HEK293 (cell line): ENCODE results near the gene PNISR.

ENCODE experiments used
- HOXC10 ChIP-seq: sonication (generic); formaldehyde crosslinking; IDR thresholded peaks from 2 replicates; pipeline ENCODE4 v1.8.1; 2023; ENCODE audit warnings: mild to moderate bottlenecking, missing genetic modification reagents
- KLF7 ChIP-seq: fragments of 450-650 bp; formaldehyde crosslinking; IDR thresholded peaks from 2 replicates; pipeline ENCODE4 v1.5.1; 2016; ENCODE audit warnings: missing biosample characterization, missing genetic modification characterization, borderline replicate concordance
- MZF1 ChIP-seq: fragments of 450-650 bp; formaldehyde crosslinking; IDR thresholded peaks from 2 replicates; pipeline ENCODE4 v1.5.1; 2017; ENCODE audit warnings: missing biosample characterization, missing genetic modification characterization, borderline replicate concordance
- OVOL3 ChIP-seq: fragments of 450-650 bp; formaldehyde crosslinking; IDR thresholded peaks from 2 replicates; pipeline ENCODE4 v1.5.1; 2016; ENCODE audit warnings: missing biosample characterization, missing genetic modification characterization
- PATZ1 ChIP-seq: fragments of 450-650 bp; formaldehyde crosslinking; IDR thresholded peaks from 2 replicates; pipeline ENCODE4 v1.5.1; 2016; ENCODE audit warnings: missing biosample characterization, missing genetic modification characterization
- SETDB1 ChIP-seq: IDR thresholded peaks from one replicate; pipeline ENCODE4 v1.6.1; 2017; ENCODE audit warnings: mild to moderate bottlenecking, low read length, moderate library complexity, mixed read lengths; ENCODE audit not compliant: insufficient read length
- ZBTB11 ChIP-seq: fragments of 450-650 bp; formaldehyde crosslinking; conservative IDR thresholded peaks from 2 replicates; pipeline ENCODE4 v1.5.1; 2016; ENCODE audit warnings: low read depth, missing biosample characterization, missing genetic modification characterization
- ZBTB8A ChIP-seq: fragments of 450-650 bp; formaldehyde crosslinking; IDR thresholded peaks from 2 replicates; pipeline ENCODE4 v1.5.1; 2016; ENCODE audit warnings: missing biosample characterization, missing genetic modification characterization
- ZNF121 ChIP-seq: fragments of 450-650 bp; formaldehyde crosslinking; IDR thresholded peaks from 2 replicates; pipeline ENCODE4 v1.5.1; 2016; ENCODE audit warnings: missing biosample characterization, missing genetic modification characterization
- ZNF138 ChIP-seq: fragments of 450-650 bp; formaldehyde crosslinking; IDR thresholded peaks from 2 replicates; pipeline ENCODE4 v1.5.1; 2016; ENCODE audit warnings: missing biosample characterization, missing genetic modification characterization, borderline replicate concordance
- ZNF18 ChIP-seq: fragments of 450-650 bp; formaldehyde crosslinking; IDR thresholded peaks from 2 replicates; pipeline ENCODE4 v1.5.1; 2016; ENCODE audit warnings: missing biosample characterization, missing genetic modification characterization
- ZNF19 ChIP-seq: fragments of 450-650 bp; formaldehyde crosslinking; IDR thresholded peaks from 2 replicates; pipeline ENCODE4; 2016; ENCODE audit warnings: missing biosample characterization, missing genetic modification characterization, low read depth
- ZNF202 ChIP-seq: fragments of 450-650 bp; formaldehyde crosslinking; IDR thresholded peaks from 2 replicates; pipeline ENCODE4 v1.5.1; 2016; ENCODE audit warnings: missing biosample characterization, missing genetic modification characterization, borderline replicate concordance
- ZNF266 ChIP-seq: fragments of 450-650 bp; formaldehyde crosslinking; IDR thresholded peaks from 2 replicates; pipeline ENCODE4 v1.5.1; 2016; ENCODE audit warnings: missing biosample characterization, missing genetic modification characterization, low read depth
- ZNF354C ChIP-seq: fragments of 450-650 bp; formaldehyde crosslinking; IDR thresholded peaks from 2 replicates; pipeline ENCODE4 v1.5.1; 2016; ENCODE audit warnings: missing biosample characterization, missing genetic modification characterization, low read depth, borderline replicate concordance
- ZNF37A ChIP-seq: fragments of 450-650 bp; IDR thresholded peaks from 2 replicates; pipeline ENCODE4 v1.5.1; 2018; ENCODE audit warnings: missing biosample characterization, missing genetic modification characterization
- ZNF391 ChIP-seq: fragments of 450-650 bp; formaldehyde crosslinking; IDR thresholded peaks from 2 replicates; pipeline ENCODE4 v1.5.1; 2016; ENCODE audit warnings: low read depth, missing biosample characterization, missing genetic modification characterization, borderline replicate concordance
- ZNF423 ChIP-seq: fragments of 450-650 bp; formaldehyde crosslinking; IDR thresholded peaks from 2 replicates; pipeline ENCODE4 v1.5.1; 2016; ENCODE audit warnings: missing biosample characterization, missing genetic modification characterization
- ZNF433 ChIP-seq: fragments of 450-650 bp; formaldehyde crosslinking; IDR thresholded peaks from 2 replicates; pipeline ENCODE4 v1.5.1; 2016; ENCODE audit warnings: missing biosample characterization, missing genetic modification characterization, low read depth
- ZNF529 ChIP-seq: fragments of 450-650 bp; formaldehyde crosslinking; IDR thresholded peaks from 2 replicates; pipeline ENCODE4 v1.5.1; 2017; ENCODE audit warnings: missing genetic modification characterization, missing biosample characterization; ENCODE audit not compliant: insufficient replicate concordance
- ZNF530 ChIP-seq: fragments of 450-650 bp; formaldehyde crosslinking; IDR thresholded peaks from 2 replicates; pipeline ENCODE4 v1.5.1; 2016; ENCODE audit warnings: low read depth, missing biosample characterization, missing genetic modification characterization
- ZNF555 ChIP-seq: fragments of 450-650 bp; formaldehyde crosslinking; conservative IDR thresholded peaks from 2 replicates; pipeline ENCODE4 v1.5.1; 2017; ENCODE audit warnings: missing biosample characterization, mild to moderate bottlenecking, missing genetic modification characterization, inconsistent platforms
- ZNF623 ChIP-seq: fragments of 450-650 bp; formaldehyde crosslinking; IDR thresholded peaks from 2 replicates; pipeline ENCODE4 v1.5.1; 2016; ENCODE audit warnings: missing biosample characterization, missing genetic modification characterization
- ZNF654 ChIP-seq: fragments of 450-650 bp; formaldehyde crosslinking; IDR thresholded peaks from 2 replicates; pipeline ENCODE4 v1.5.1; 2016; ENCODE audit warnings: low read depth, missing biosample characterization, missing genetic modification characterization
- ZNF664 ChIP-seq: fragments of 450-650 bp; formaldehyde crosslinking; IDR thresholded peaks from 2 replicates; pipeline ENCODE4 v1.5.1; 2016; ENCODE audit warnings: missing biosample characterization, missing genetic modification characterization
- ZNF768 ChIP-seq: fragments of 450-650 bp; formaldehyde crosslinking; IDR thresholded peaks from 2 replicates; pipeline ENCODE4 v1.5.1; 2018; ENCODE audit warnings: missing biosample characterization, mild to moderate bottlenecking, missing genetic modification characterization
- ZNF791 ChIP-seq: fragments of 450-650 bp; formaldehyde crosslinking; IDR thresholded peaks from 2 replicates; pipeline ENCODE4 v1.5.1; 2016; ENCODE audit warnings: missing biosample characterization, missing genetic modification characterization
- TF ChIP-seq, protein P1 (sequence below): fragments of 450-650 bp; formaldehyde crosslinking; IDR thresholded peaks from 2 replicates; pipeline ENCODE4 v1.5.1; 2016; ENCODE audit warnings: missing biosample characterization, missing genetic modification characterization

PNISR gene

DNA sequence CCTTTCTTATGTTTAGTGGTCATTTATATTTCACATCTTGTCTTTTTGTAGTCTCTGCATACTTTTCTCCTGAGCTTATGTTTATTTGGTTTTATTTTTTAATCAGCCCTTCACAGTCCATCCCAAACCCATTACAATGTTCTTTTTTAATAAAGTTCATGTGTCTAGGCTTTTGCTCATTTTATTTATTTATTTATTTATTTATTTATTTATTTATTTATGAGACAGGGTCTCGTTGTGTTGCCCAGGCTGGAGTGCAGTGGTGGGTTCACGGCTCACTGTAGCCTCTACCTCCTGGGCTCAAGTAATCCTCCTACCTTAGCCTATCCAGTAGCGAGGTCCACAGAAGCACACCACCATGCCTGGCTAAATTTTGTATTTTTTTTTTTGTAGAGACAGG, 34.2 kb downstream of the PNISR start (continued):
- peak; percentile 90 for TF ChIP-seq ZNF266 (tag by site-specific recombination)
- TF ChIP-seq ZNF391 (tag by site-specific recombination) = no peak
- peak; percentile 93 for TF ChIP-seq ZNF555 (tag by site-specific recombination)
- no peak for TF ChIP-seq HOXC10 (CRISPR knock-in tag)
- TF ChIP-seq KLF7 (tag by site-specific recombination) = peak; percentile 66; the same call in 1 of the 2 replicates
- peak; percentile 85 for TF ChIP-seq ZBTB11 (tag by site-specific recombination)
- TF ChIP-seq ZNF121 (tag by site-specific recombination) = no peak
- TF ChIP-seq SETDB1 = no peak
- TF ChIP-seq ZNF19 (tag by site-specific recombination) = peak; percentile 85; the same call in 1 of the 2 replicates
- peak; percentile 83 for TF ChIP-seq ZNF529 (tag by site-specific recombination)
- TF ChIP-seq ZNF433 (tag by site-specific recombination) = peak; percentile 90
- no peak for TF ChIP-seq ZNF768
- peak; percentile 82 for TF ChIP-seq ZBTB8A (tag by site-specific recombination)
- peak; percentile 48; the same call in 1 of the 2 replicates for TF ChIP-seq OVOL3 (tag by site-specific recombination)
- TF ChIP-seq PATZ1 (tag by site-specific recombination) = no peak
- TF ChIP-seq ZNF202 (tag by site-specific recombination) = peak; percentile 95
- TF ChIP-seq ZNF423 (tag by site-specific recombination) = no peak
- peak; percentile 81 for TF ChIP-seq ZNF664 (tag by site-specific recombination)
- peak; percentile 72; the same call in 1 of the 2 replicates for TF ChIP-seq ZNF530 (tag by site-specific recombination)
- TF ChIP-seq MZF1 (tag by site-specific recombination) = no peak; the same call in 1 of the 2 replicates
- TF ChIP-seq ZNF18 (tag by site-specific recombination) = 0 out of 2 replicates have a peak, but pooled peaks have one; percentile 34
- TF ChIP-seq ZNF654 (tag by site-specific recombination) = peak; percentile 44; the same call in 1 of the 2 replicates
- TF ChIP-seq, protein P1, sequence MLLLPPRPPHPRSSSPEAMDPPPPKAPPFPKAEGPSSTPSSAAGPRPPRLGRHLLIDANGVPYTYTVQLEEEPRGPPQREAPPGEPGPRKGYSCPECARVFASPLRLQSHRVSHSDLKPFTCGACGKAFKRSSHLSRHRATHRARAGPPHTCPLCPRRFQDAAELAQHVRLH (tag by site-specific recombination) = peak; percentile 81
- no peak for TF ChIP-seq ZNF37A
- TF ChIP-seq ZNF791 (tag by site-specific recombination) = 0 out of 2 replicates have a peak, but pooled peaks have one; percentile 51
- 0 out of 2 replicates have a peak, but pooled peaks have one; percentile 60 for TF ChIP-seq ZNF138 (tag by site-specific recombination)
- TF ChIP-seq ZNF623 = peak; percentile 85
- 0 out of 2 replicates have a peak, but pooled peaks have one; percentile 18 for TF ChIP-seq ZNF354C (tag by site-specific recombination)
